ENCODE measurements around the gene MALSU1.

DNA sequence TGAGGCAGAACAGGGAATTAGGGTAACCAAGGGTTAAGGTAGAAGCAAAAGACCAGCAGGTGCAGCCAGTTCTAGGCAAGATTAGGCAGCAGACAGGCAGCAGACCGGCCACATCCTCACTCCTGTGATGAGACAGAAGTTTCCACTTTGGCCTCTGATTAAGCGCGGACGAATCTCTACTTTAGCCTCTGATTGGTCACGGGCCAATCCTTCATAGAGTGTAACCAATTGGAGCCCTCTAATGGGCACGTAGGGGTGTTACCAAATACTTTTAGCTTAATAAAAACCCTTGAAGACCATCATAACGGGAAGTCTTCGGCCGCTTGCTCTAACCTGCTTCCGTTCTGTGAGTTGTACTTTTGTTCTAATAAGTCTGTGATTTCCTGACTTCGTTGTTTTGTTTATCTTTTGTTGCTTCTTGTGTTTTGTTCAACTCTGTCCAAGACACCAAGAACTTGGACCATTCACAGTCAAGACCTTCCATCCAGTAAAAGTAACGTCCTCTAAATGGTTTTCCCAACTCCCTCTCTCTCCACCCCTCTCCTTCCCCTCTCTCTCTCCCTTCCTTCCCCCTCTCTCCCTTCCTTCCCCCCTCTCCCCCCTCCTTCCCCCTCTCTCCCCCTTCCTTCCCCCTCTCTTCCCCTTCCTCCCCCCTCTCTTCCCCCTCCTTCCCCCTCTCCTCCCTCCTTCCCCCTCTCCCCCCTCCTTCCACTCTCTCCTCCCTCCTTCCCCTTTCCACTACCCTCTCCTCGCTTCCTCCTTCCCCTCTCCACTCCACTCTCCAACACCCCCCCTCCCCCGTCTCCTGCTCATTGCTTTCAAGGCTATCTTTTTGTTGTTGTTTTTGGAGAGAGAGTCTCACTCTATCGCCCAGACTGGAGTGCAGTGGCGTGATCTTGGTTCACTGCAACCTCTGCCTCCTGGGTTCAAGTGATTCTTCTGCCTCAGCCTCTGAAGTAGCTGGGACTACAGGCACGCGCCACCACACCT, 13.2 kb upstream of the MALSU1 start:
- TF ChIP-seq, protein P1, sequence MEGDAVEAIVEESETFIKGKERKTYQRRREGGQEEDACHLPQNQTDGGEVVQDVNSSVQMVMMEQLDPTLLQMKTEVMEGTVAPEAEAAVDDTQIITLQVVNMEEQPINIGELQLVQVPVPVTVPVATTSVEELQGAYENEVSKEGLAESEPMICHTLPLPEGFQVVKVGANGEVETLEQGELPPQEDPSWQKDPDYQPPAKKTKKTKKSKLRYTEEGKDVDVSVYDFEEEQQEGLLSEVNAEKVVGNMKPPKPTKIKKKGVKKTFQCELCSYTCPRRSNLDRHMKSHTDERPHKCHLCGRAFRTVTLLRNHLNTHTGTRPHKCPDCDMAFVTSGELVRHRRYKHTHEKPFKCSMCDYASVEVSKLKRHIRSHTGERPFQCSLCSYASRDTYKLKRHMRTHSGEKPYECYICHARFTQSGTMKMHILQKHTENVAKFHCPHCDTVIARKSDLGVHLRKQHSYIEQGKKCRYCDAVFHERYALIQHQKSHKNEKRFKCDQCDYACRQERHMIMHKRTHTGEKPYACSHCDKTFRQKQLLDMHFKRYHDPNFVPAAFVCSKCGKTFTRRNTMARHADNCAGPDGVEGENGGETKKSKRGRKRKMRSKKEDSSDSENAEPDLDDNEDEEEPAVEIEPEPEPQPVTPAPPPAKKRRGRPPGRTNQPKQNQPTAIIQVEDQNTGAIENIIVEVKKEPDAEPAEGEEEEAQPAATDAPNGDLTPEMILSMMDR (conservative IDR thresholded peaks at IDR 0.05 in 1 of 2, IDR thresholded peaks at IDR 0.05 in 1 of 2; ENCODE audit: low read depth in 1 of 2, low read length in 2 of 2), result no peak
- no peak for TF ChIP-seq EZH2 (IDR thresholded peaks at IDR 0.05; ENCODE audit: low read length, missing control alignments)

Measured in fibroblast of lung (primary cell).